ENCODE measurements around the gene FHIT. TPM values are rescaled to one million over a fixed set of nuclear protein-coding genes. Genes with fewer than 3 reads are reported as not detected.

The FHIT gene
- total and polyA plus RNA-seq, 10 of the 15 experiments (the other 5 are each of a cell fraction or from before 2014, with no cell fraction given) = 4.2 to 14.9 (median 9.4) TPM

- TF ChIP-seq CTCF (IDR thresholded peaks at IDR 0.05 in 2 of 3, conservative IDR thresholded peaks at IDR 0.05 in 1 of 3; ENCODE audit: control insufficient read depth in 2 of 3, extremely low read depth in 1 of 3, insufficient read depth in 1 of 3, low read depth in 3 of 3, low read length in 3 of 3) (no peak), BCL11A (IDR thresholded peaks at IDR 0.05; ENCODE audit: low read depth, low read length) (no peak), NBN (IDR thresholded peaks at IDR 0.05) (no peak)
These were observed 937.2 kb downstream of the FHIT start (continued) for GRCh38 chr3:60313951-60314461.

- no peak for FAIRE-seq
- H4K20me1 ChIP-seq (ENCODE audit: control insufficient read depth, insufficient read depth) = no peaks in the 10 kb centered on the region
- ChIA-PET RAD21 (ENCODE audit: unreplicated experiment) (no interaction called here), SMC1A (ENCODE audit: uncharacterized antibody, unreplicated experiment) (interaction anchor here (1.7 kb wide), 1 partner anchor 9 kb away, joined by 3 read pairs; no protein-coding TSS in a partner anchor), POLR2A (no interaction called here), CTCF (interaction anchor here (0.9 kb wide), 1 partner anchor 13 kb away, joined by 4 read pairs; no protein-coding TSS in a partner anchor)
- no peaks in the 10 kb centered on the region for H3K4me1 ChIP-seq (ENCODE audit: control insufficient read depth, insufficient read depth, low read length)
- BruUV-seq (replicated peaks) = no TSS peak
- no peak overlapping the region for H3K9ac ChIP-seq (ENCODE audit: control insufficient read depth, insufficient read depth, low read length)
- no peak overlapping the region for H2AFZ ChIP-seq (ENCODE audit: control insufficient read depth, low read depth, low read length)
- 64% methylated on average over 4 of the region's 4 CpGs for WGBS (ENCODE audit: insufficient coverage, insufficient replicate concordance, low lambda C conversion rate, missing lambda C conversion rate)
- no peaks in the 10 kb centered on the region for H3K9me3 ChIP-seq (replicated peaks; ENCODE audit: control insufficient read depth, insufficient read depth, low read length)
- H3K4me3 ChIP-seq = no peak overlapping the region
- H3K79me2 ChIP-seq (ENCODE audit: control insufficient read depth, insufficient read depth, low read length) = no peaks in the 10 kb centered on the region
- H3K36me3 ChIP-seq (ENCODE audit: control insufficient read depth in 2 of 2, insufficient read depth in 2 of 2, low read length in 1 of 2) = no peaks in the 10 kb centered on the region
- in situ Hi-C loops (cut with MboI) (no loop called here), intact Hi-C loops (cut with micrococcal nuclease; ENCODE audit: unreplicated experiment) (no loop called here)
- no peak overlapping the region for H3K4me2 ChIP-seq (ENCODE audit: control insufficient read depth, insufficient read depth)
- TF ChIP-seq SPI1 (IDR thresholded peaks at IDR 0.05; ENCODE audit: borderline replicate concordance, insufficient read depth, low read depth, low read length) (no peak), E2F8 (IDR thresholded peaks at IDR 0.05; ENCODE audit: low read depth, partially characterized antibody) (no peak), NFXL1 (IDR thresholded peaks at IDR 0.05; ENCODE audit: borderline replicate concordance) (no peak), EP300 (IDR thresholded peaks at IDR 0.05; ENCODE audit: borderline replicate concordance in 1 of 2, control insufficient read depth in 1 of 2, low read depth in 2 of 2, low read length in 2 of 2) (no peak), ZNF622 (IDR thresholded peaks at IDR 0.05) (no peak)
- DNase-seq (ENCODE audit: low read depth, low spot score) = no peak
- ATAC-seq = no peak
- H3K27me3 ChIP-seq (replicated peaks in 1 of 2; ENCODE audit: control insufficient read depth in 2 of 2, insufficient read depth in 2 of 2, low read length in 1 of 2) = no peaks in the 10 kb centered on the region
- no peak overlapping the region for H3K27ac ChIP-seq (ENCODE audit: control insufficient read depth, insufficient read depth)
These were observed 937.9 kb downstream of the FHIT start for GRCh38 chr3:60313231-60313798.
